HEK293 (cell line): ENCODE results near the gene CEP68.

Experiments used
- CTCF ChIA-PET: fragments of 350-600 bp; formaldehyde crosslinking; extraction: SDS; loops from one replicate; lab custom pipeline; 2021; ENCODE audit warnings: antibody characterized with exemption; lab: Yijun Ruan, JAX
- POLR2A ChIA-PET: fragments of 300-600 bp; formaldehyde crosslinking; extraction: SDS; loops from one replicate; lab custom pipeline; 2020; ENCODE audit warnings: antibody characterized with exemption, inconsistent platforms; lab: Yijun Ruan, JAX
- H3K27ac ChIP-seq: fragments of 200-500 bp; sonication (Bioruptor generic); 2 replicates; pipeline ENCODE4 v1.5.1; 2014; ENCODE audit warnings: low read depth, low read length, control low read depth, inconsistent platforms; ENCODE audit errors: extremely low read depth
- H3K36me3 ChIP-seq, 2 experiments: fragments of 200-500 bp in 1 of 2; sonication (Bioruptor generic) in 1 of 2; 1 replicate in 1 of 2; 2 replicates in 1 of 2; pipeline ENCODE4 v1.5.1; 2014 to 2017; ENCODE audit warnings: inconsistent platforms in 2 of 2, low read length in 2 of 2; ENCODE audit not compliant: control insufficient read depth in 2 of 2, insufficient read depth in 1 of 2
- H3K4me1 ChIP-seq: fragments of 200-500 bp; sonication (Bioruptor generic); 2 replicates; pipeline ENCODE4 v1.5.1; 2014; ENCODE audit warnings: mild to moderate bottlenecking, low read length, inconsistent platforms; ENCODE audit not compliant: control insufficient read depth, insufficient read depth
- H3K4me3 ChIP-seq: 2 replicates; pipeline ENCODE4 v1.5.1; 2011; ENCODE audit warnings: low read depth, mild to moderate bottlenecking, control low read depth, low read length, moderate library complexity
- H3K9me3 ChIP-seq: fragments of 200-500 bp; sonication (Bioruptor generic); 2 replicates; pipeline ENCODE4 v1.5.1; 2014; ENCODE audit warnings: low read depth, low read length, inconsistent platforms; ENCODE audit not compliant: control insufficient read depth, insufficient read depth
- EGR2 ChIP-seq: fragments of 450-650 bp; formaldehyde crosslinking; IDR thresholded peaks from 2 replicates; pipeline ENCODE4 v1.5.1; 2016; ENCODE audit warnings: low read depth, missing biosample characterization, missing genetic modification characterization
- MYNN ChIP-seq: fragments of 450-650 bp; formaldehyde crosslinking; IDR thresholded peaks from 2 replicates; pipeline ENCODE4 v1.5.1; 2016; ENCODE audit warnings: missing biosample characterization, missing genetic modification characterization, borderline replicate concordance
- PRDM2 ChIP-seq: fragments of 450-650 bp; formaldehyde crosslinking; IDR thresholded peaks from 2 replicates; pipeline ENCODE4 v1.5.1; 2016; ENCODE audit warnings: missing biosample characterization, missing genetic modification characterization, borderline replicate concordance
- SP7 ChIP-seq: fragments of 450-650 bp; formaldehyde crosslinking; IDR thresholded peaks from 2 replicates; pipeline ENCODE4 v1.5.1; 2016; ENCODE audit warnings: missing biosample characterization, missing genetic modification characterization
- WT1 ChIP-seq: fragments of 450-650 bp; formaldehyde crosslinking; IDR thresholded peaks from 2 replicates; pipeline ENCODE4 v1.5.1; 2016; ENCODE audit warnings: missing biosample characterization, missing genetic modification characterization
- ZBTB48 ChIP-seq: fragments of 450-650 bp; formaldehyde crosslinking; IDR thresholded peaks from 2 replicates; pipeline ENCODE4 v1.5.1; 2016; ENCODE audit warnings: missing biosample characterization, missing genetic modification characterization
- ZNF155 ChIP-seq: fragments of 450-650 bp; formaldehyde crosslinking; IDR thresholded peaks from 2 replicates; pipeline ENCODE4 v1.5.1; 2016; ENCODE audit warnings: missing biosample characterization, missing genetic modification characterization
- ZNF362 ChIP-seq: fragments of 450-650 bp; formaldehyde crosslinking; IDR thresholded peaks from 2 replicates; pipeline ENCODE4 v1.5.1; 2016; ENCODE audit warnings: missing biosample characterization, missing genetic modification characterization
- ZNF518A ChIP-seq: fragments of 450-650 bp; formaldehyde crosslinking; conservative IDR thresholded peaks from 2 replicates; pipeline ENCODE4 v1.5.1; 2016; ENCODE audit warnings: low read depth, missing biosample characterization, missing genetic modification characterization
- ZNF529 ChIP-seq: fragments of 450-650 bp; formaldehyde crosslinking; IDR thresholded peaks from 2 replicates; pipeline ENCODE4 v1.5.1; 2017; ENCODE audit warnings: missing genetic modification characterization, missing biosample characterization; ENCODE audit not compliant: insufficient replicate concordance
- ZNF658 ChIP-seq: fragments of 450-650 bp; formaldehyde crosslinking; IDR thresholded peaks from 2 replicates; pipeline ENCODE4; 2016; ENCODE audit warnings: missing biosample characterization, missing genetic modification characterization
- ZNF692 ChIP-seq: fragments of 450-650 bp; formaldehyde crosslinking; IDR thresholded peaks from 2 replicates; pipeline ENCODE4 v1.5.1; 2016; ENCODE audit warnings: missing biosample characterization, missing genetic modification characterization

CEP68 gene

GRCh38 chr2:65026154-65026553 lies 30.1 kb upstream of the CEP68 start:
- Histone ChIP-seq H3K36me3 (peaks cover 0 to 8% of the 10 kb centered on the region in 2 experiments; a peak in 1 of 3 replicates), H3K4me1 (0 out of 2 replicates have a peak, but pooled peaks cover 2% of the 10 kb centered on the region), H3K9me3 (no peaks in the 10 kb centered on the region), H3K4me3 (no peak overlapping the region), H3K27ac (no peak overlapping the region)
- POLR2A ChIA-PET = no interaction called here
- no peak for TF ChIP-seq WT1 (tag by site-specific recombination)
- no peak for TF ChIP-seq ZBTB48 (tag by site-specific recombination)
- no peak for TF ChIP-seq ZNF692
- CTCF ChIA-PET = interaction anchor here (0.8 kb wide), 1 partner anchor 24 kb away, joined by 3 read pairs; no protein-coding TSS in a partner anchor

GRCh38 chr2:65026704-65027464 lies 29.3 kb upstream of the CEP68 start:
- H3K4me3 ChIP-seq = no peak overlapping the region
- POLR2A ChIA-PET = interaction anchor here (0.6 kb wide), 1 partner anchor 522 kb away, joined by 4 read pairs; no protein-coding TSS in a partner anchor
- no peak overlapping the region for H3K27ac ChIP-seq
- TF ChIP-seq EGR2 (tag by site-specific recombination) (no peak), SP7 (no peak)
- TF ChIP-seq, all 188 proteins: peak for 0
- CTCF ChIA-PET = no interaction called here
- Histone ChIP-seq H3K4me1 (peaks cover 3% of the 10 kb centered on the region; the same call in 1 of the 2 replicates), H3K36me3 (peaks cover 0 to 4% of the 10 kb centered on the region in 2 experiments; a peak in 1 of 3 replicates), H3K9me3 (no peaks in the 10 kb centered on the region)

GRCh38 chr2:65027616-65028244 lies 28.5 kb upstream of the CEP68 start:
- ChIA-PET POLR2A (interaction anchor here (0.6 kb wide), 1 partner anchor 523 kb away, joined by 4 read pairs; no protein-coding TSS in a partner anchor), CTCF (interaction anchor here (0.6 to 1.4 kb wide), 2 partner anchors 110 to 222 kb away, joined by 4 read pairs; no protein-coding TSS in a partner anchor)
- Histone ChIP-seq H3K4me3 (no peak overlapping the region), H3K9me3 (no peaks in the 10 kb centered on the region), H3K36me3 (peaks cover 0 to 4% of the 10 kb centered on the region in 2 experiments; a peak in 1 of 3 replicates), H3K4me1 (peaks cover 9% of the 10 kb centered on the region), H3K27ac (no peak overlapping the region)
- TF ChIP-seq ZNF155 (tag by site-specific recombination) (no peak), ZNF518A (no peak), SP7 (no peak), ZNF658 (no peak), PRDM2 (tag by site-specific recombination) (no peak), ZNF529 (tag by site-specific recombination) (no peak), MYNN (no peak), ZNF362 (no peak)
